Measurements from ENCODE around the gene ARFIP1.
"Not testable (repeated sequence)": the region's sequence is repeated elsewhere in the genome, so short reads cannot be mapped to it uniquely, and the experiment has no call there.

Gene ARFIP1

DNA sequence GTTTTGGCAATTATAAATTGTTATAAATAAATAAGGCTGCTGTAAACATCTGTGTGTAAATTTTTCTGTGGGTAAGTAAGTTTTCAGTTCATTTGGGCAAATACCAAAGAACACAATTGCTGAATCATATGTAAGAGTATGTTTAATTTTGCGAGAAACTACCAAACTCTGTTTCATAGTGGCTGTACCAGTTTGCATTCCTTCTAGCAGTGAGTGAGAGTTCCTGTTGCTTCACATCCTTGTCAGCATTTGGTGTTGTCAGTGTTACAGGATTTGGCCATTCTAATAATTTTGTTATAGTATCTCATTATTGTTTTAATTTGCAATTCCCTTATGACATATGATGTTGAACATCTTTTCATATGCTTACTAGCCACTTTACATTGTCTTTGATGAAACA, 48.4 kb downstream of the ARFIP1 start:
- no peak for DNase-seq (ENCODE audit: low read depth, low spot score)

DNA sequence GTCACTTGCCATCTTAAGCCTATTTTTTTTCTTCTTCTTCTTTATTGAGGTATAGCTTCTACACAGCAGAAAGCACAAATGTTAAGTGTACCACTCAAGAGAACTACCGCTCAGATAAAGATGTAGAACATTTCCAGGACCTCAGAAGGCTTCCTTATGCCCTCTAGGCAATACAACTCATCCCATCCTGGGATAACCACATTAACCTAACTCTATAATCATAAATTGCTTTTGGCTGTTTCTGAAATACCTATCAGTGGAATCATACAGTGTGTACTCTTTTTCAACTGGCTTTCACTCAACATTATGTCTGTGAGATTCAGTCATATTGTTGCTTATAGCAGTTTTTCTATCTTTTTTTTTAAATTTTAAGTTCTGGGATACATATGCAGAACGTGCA, 51.7 kb downstream of the ARFIP1 start:
- no peak overlapping the region for H3K4me3 ChIP-seq (ENCODE audit: low read length)
- DNase-seq (ENCODE audit: low read depth, low spot score) = no peak

More for the DNA sequence above, 48.4 kb downstream of the ARFIP1 start:
- no peak overlapping the region for H3K4me3 ChIP-seq (ENCODE audit: low read length)

DNA sequence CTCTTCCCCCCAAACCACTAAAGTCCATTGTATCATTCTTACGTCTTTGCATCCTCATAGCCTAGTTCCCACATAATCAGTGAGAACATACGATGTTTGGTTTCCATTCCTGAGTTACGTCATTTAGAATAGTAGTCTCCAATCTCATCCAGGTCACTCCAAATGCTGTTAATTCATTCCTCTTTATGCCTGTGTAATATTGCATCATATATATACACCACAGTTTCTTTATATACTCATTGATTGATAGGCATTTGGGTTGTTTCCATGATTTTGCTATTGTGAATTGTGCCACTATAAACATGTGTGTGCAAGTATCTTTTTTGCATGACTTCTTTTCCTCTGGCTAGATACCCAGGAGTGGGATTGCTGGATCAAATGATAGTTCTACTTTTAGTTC, 57.2 kb downstream of the ARFIP1 start:
- no peak for DNase-seq (ENCODE audit: low read depth, low spot score)

DNA sequence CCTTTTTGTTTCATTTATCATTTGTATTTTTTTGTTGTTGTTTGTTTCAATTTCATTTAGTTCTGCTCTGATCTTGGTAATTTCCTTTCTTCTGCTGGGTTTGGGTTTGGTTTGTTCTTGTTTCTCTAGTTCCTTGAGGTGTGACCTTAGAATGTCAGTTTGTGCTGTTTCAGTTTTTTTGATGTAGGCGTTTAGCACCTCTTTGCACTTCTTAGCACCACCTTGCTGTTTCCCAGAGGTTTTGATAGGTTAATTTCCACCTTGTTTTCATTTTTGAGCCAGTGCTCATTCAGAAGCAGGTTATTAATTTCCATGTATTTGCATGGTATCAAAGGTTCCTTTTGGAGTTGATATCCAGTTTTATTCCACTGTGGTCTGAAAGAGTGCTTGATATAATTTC, 60.0 kb downstream of the ARFIP1 start:
- not testable (repeated sequence) for H3K4me3 ChIP-seq (ENCODE audit: low read length); DNase-seq (ENCODE audit: low read depth, low spot score)

More for the DNA sequence above, 57.2 kb downstream of the ARFIP1 start:
- H3K4me3 ChIP-seq (ENCODE audit: low read length) = no peak overlapping the region

DNA sequence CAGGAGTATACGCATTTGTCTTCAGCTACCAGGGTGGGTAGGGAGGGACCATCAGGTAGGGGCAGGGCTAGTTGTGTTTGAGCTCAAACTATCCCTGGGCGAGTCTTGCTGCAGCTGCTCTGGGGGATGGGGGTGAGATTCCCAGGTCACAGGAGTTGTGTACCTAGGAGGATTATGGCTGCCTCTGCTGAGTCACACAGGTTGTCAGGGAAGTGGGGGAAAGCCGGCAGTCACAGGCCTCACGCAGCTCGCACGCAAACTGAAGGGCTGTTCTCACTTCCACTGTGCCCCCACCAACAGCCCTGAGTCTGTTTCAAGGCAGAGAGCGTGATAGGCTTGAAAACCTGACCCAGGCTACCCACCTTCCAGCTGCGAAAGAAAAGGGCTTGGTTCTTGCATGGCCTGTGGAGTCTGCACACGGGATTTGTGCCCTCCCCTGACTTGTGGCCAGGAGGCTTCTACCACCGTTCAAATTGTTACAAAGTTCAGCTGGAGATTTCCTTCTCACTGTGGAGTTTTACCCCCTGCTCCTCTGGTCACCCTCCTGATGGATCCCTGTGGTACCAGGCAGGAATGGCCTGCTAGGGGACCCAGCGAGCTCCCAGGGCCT, 63.8 kb downstream of the ARFIP1 start:
- no peak for DNase-seq (ENCODE audit: low read depth, low spot score)
- H3K4me3 ChIP-seq (ENCODE audit: low read length) = no peak overlapping the region

DNA sequence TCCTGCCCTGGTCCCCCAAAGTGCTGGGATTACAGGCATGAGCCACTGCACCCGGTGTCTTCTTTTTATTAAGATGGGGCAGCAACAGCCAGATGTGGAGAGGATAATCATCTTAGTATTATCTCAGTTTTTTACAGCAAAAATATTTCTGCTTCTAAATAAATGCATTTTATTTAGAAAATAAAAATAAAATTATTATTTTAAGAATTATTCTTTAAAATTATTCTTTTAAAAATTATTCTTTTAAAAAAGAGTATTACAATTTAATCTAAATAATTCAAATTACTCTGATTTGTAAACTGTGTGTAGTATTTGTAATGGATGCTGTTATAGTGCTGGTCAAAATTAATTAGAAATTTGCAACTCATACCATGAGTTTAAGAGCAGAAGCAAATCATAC, 67.6 kb downstream of the ARFIP1 start:
- DNase-seq (ENCODE audit: low read depth, low spot score) = no peak
- H3K4me3 ChIP-seq (ENCODE audit: low read length) = no peak overlapping the region

DNA sequence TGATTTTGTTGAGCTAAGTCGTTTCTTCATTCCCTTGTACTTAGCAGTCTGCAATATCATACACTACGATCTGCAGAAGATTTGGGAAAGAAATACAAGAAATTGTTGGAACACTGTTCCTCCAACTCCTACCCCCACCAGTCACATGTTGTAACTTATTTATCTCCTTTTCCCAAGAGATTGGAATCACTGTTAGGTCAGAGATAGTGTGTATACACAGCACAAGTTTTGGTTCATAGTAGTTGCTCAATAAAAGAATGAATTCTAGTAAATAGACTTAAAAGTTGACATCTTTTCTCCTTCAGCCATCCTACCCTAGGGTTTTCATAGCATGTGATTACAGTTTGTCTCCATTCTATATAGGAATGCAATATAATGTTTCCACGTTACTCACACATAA, 68.8 kb downstream of the ARFIP1 start:
- no peak overlapping the region for H3K4me3 ChIP-seq (ENCODE audit: low read length)
- DNase-seq (ENCODE audit: low read depth, low spot score) = no peak

DNA sequence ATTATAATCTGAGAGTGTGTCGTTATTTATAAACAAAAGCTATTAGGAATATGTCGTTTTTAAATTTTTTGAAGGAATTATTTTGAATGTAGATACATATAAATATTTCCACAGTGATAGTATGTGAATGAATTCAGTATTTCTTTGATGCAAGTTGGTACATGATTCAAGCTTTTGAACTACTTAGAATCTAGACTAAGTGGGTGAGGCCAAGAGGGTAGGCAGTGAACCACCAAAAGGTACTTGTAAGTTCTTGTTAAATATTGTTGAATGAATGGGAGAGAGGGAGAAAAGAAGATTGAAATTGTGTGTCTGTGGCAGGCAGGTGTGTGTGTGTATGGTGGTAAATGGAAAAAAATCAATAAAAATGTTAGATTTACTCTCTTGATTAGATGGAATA, 69.6 kb downstream of the ARFIP1 start:
- DNase-seq (ENCODE audit: low read depth, low spot score) = no peak
- H3K4me3 ChIP-seq (ENCODE audit: low read length) = no peak overlapping the region

DNA sequence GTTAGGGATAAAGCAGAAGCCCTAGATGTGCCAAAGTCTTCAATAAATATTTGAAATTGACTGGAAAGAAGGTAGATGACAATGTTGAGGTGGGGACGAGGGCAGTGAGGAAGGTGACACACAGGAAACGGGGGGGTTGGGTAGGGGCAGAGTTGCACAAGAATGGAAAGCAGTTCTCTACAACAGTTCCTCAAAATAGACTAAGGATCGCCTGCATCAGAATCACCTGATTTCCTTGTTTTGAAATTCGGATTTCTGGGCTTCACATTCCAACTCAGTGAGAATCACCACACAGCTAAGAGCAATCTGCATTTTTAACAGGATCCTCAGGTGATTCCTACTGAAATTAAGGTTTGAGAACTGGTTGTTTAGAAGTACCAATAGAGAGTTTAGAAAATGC, 70.6 kb downstream of the ARFIP1 start:
- no peak overlapping the region for H3K4me3 ChIP-seq (ENCODE audit: low read length)
- DNase-seq (ENCODE audit: low read depth, low spot score) = no peak

DNA sequence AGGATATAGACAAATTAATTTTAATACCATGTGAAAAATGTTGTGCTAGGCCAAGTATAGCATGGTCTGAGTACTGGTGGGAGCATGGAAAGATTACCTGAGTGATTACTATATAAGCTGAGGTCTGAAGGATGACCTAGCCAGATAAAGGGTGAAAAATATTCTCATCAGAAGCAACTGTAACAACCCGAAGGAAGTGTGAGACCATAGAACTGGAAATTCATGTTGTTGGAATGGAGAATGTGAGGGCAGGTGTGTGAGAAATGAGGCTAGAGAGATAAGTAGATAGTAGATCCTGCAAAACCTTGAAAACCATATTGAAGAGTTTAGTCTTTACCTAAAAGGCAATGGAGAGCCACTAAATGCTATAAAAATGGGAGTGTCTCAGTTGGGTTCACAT, 71.5 kb downstream of the ARFIP1 start:
- no peak overlapping the region for H3K4me3 ChIP-seq (ENCODE audit: low read length)
- no peak for DNase-seq (ENCODE audit: low read depth, low spot score)

DNA sequence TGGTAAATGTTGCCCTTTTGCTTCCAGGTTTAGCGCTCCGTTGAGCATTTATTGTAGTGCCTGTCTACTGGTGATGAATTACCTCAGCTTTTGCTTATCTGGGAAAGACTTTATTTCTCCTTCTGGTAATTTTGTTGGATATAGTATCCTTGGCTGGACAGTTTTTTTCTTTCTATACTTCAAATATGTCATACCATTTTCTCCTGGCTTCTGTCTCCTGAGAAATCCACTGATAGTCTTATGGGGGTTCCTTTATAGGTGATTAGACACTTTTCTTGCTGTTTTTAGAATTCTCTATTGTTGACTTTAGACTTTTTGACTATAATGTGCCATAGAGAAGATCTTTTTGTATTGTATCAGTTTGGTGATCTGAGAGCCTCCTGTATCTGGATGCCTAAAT, 73.5 kb downstream of the ARFIP1 start:
- no peak overlapping the region for H3K4me3 ChIP-seq (ENCODE audit: low read length)
- no peak for DNase-seq (ENCODE audit: low read depth, low spot score)

DNA sequence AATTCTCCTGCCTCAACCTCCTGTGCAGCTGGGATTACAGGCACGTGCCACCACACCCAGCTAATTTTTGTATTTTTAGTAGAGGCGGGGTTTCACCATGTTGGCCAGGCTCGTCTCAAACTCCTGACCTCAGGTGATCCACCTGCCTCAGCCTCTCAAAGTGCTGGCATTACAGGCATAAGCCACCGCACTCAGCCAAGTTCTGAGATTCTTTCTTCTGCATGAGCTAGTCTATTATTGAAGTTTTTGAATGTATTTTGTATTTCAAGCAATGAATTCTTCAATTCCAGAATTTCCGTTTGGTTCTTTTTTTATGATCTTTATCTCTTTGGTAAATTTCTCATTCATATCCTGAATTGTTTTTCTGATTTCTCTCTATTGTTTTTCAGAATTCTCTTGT, 74.3 kb downstream of the ARFIP1 start:
- not testable (repeated sequence) for H3K4me3 ChIP-seq (ENCODE audit: low read length); DNase-seq (ENCODE audit: low read depth, low spot score)

DNA sequence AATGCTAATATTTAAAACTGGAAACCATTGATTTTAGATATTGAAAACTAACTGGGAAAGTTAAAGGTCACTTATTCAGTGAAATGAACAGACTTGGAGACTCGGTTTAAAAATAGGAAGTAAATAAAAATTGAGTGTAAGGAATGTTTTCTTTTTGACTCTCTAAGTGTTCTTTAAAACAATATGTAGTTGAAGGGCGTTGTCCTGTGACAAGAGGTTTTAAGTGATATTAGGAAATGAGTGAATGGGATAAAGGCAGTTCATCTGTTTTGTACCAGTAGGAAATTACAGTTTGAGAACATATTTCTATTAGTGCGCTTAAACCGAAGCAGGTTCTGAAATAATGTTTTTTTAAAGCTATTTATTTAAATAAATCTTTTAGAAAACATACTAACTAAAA, 77.2 kb downstream of the ARFIP1 start:
- no peak overlapping the region for H3K4me3 ChIP-seq (ENCODE audit: low read length)

DNA sequence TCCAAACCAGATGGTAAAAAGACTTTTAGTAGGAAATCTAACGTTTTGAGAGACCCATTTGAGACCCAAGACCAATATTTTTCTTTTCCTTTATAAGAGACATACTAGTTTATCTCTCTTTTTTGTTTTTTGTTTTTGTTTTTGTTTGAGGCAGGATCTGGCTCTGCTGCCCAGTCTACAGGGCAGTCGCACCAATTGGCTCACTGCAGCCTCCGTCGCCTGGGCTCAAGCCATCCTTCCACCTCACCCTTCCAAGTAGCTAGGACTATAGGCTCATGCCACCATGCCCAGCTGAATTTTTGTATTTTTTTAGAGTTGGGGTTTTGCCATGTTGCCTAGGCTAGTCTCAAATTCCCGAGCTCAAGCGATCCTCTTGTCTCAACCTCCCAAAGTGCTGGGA, 79.2 kb downstream of the ARFIP1 start:
- no peak overlapping the region for H3K4me3 ChIP-seq (ENCODE audit: low read length)
- DNase-seq (ENCODE audit: low read depth, low spot score) = no peak

More for the DNA sequence above, 77.2 kb downstream of the ARFIP1 start:
- no peak for DNase-seq (ENCODE audit: low read depth, low spot score)

DNA sequence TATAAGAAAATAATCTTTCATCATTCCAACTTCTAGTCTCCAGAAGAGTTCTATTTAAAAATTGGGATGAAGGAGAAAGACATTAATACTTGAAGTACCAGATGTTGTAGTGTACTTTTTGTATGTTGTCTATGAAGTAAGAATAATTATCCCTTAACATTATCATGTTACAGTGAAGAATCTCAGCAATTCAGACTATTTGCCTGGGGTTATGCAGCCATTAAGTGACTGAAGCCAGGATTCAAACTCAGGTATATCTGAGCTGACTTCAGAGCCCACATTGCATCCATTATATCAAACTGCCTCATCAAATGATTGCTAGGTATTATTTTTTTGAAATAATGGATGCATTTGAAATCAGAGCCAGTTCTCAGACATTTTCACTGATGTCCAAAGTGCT, 80.3 kb downstream of the ARFIP1 start:
- DNase-seq (ENCODE audit: low read depth, low spot score) = no peak
- H3K4me3 ChIP-seq (ENCODE audit: low read length) = no peak overlapping the region

DNA sequence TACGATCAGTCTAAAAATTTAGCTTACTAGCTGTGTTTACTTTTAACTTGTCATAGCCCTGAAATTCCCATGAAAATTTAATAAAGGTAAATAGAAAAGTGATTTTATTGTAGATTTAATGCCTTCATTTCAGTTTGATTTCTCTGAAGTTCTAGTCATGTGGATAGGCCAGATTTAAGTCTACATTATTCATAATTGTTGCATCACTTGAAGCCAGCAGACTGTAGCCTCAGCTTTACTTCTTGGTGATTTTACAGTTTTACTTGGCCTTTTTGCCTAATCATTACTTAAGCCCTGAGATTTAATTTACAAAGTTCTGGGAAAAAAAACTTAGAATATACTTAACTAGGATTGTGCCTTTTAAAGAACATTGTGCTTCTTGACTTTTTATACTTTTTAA, 82.9 kb downstream of the ARFIP1 start:
- H3K4me3 ChIP-seq (ENCODE audit: low read length) = no peak overlapping the region
- no peak for DNase-seq (ENCODE audit: low read depth, low spot score)

DNA sequence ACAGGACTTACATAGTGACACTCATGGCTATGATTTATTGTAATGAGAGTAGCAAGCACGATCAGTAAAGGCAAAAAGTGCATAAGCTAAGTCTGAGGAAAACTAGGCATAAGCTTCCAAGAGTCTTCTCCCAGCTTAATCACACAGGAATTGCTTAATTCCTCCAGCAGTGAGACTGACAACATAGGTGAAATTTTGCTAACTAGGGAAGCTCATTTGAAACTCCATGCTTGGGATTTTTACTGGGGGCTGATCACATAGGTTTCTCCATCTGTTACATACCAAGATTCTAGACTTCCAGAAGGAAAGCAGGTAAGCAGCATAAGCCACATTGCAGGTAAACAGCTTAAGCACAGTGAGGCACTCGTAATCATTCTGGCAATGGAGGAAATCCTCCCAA, 84.6 kb downstream of the ARFIP1 start:
- H3K4me3 ChIP-seq (ENCODE audit: low read length) = no peak overlapping the region
- no peak for DNase-seq (ENCODE audit: low read depth, low spot score)

DNA sequence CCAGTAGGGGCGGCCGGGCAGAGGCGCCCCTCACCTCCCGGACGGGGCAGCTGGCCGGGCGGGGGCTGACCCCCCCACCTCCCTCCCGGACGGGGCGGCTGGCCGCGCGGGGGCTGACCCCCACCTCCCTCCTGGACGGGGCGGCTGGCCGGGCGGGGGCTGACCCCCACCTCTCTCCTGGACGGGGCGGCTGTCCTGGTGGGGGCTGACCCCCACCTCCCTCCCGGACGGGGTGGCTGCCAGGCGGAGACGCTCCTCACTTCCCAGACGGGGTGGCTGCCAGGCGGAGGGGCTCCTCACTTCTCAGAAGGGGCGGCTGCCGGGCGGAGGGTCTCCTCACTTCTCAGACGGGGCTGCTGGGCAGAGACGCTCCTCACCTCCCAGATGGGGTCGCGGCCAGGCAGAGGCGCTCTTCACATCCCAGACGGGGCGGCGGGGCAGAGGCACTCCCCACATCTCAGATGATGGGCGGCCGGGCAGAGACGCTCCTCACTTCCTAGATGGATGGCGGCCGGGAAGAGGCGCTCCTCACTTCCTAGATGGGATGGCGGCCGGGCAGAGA, 86.8 kb downstream of the ARFIP1 start:
- not testable (repeated sequence) for H3K4me3 ChIP-seq (ENCODE audit: low read length); DNase-seq (ENCODE audit: low read depth, low spot score)

DNA sequence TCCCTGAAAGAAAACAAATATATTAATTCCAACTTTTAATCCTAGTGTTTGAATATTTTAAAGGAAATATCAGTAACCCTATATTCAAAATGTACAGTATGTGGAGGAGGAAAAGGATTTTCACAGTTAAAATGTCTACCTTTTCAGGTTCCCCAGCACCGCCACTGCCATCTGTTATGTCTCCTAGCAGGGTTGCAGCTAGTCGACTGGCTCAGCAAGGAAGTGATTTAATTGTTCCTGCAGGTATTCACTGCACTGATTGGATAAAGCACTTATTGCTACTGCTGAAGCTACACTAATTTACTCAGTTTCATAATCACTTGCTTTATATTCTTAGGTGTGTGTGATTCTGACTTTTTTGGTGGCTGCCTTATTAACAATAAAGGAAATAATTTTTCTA, 90.9 kb downstream of the ARFIP1 start:
- H3K4me3 ChIP-seq (ENCODE audit: low read length) = no peak overlapping the region
- no peak for DNase-seq (ENCODE audit: low read depth, low spot score)

DNA sequence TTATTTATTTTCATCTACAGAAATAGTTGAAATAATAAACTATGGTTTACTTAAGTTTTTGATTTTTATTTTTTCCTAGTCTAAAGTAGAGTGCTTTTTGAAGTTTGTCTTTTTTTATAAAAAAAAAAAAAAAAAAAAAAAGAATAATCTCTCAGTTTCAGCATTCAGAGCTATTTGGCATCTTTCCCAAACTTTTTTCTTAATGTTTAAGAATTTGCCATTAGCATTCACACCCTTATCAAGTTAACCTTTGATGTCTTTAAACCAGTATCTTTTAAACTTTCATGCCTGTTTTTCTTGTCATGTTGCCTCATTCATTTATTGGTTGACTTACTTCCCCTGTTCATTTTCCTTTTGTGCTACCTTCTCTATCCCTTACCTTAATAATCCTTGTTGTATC, 95.5 kb downstream of the ARFIP1 start:
- no peak for DNase-seq (ENCODE audit: low read depth, low spot score)

DNA sequence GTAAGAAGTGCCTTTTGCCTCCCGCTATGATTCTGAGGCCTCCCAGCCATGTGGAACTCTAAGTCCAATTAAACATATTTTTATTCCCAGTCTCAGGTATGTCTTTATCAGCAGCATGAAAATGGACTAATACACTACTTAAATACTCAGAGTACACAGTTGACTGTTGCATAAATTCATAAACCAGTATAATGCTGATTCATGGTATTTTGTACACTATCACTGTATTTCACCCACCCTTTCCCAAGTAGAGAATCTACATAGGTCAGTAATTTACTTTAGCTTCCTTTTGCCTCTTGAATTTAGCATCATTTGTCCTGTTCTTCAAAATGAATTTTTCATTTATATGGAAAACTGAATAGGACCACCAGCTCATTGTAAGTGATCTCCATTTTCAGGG, 98.1 kb downstream of the ARFIP1 start:
- H3K4me3 ChIP-seq (ENCODE audit: low read length) = no peak overlapping the region
- DNase-seq (ENCODE audit: low read depth, low spot score) = no peak

More for the DNA sequence above, 95.5 kb downstream of the ARFIP1 start:
- no peak overlapping the region for H3K4me3 ChIP-seq (ENCODE audit: low read length)

All from Jurkat, Clone E6-1 (cell line).